ENCODE measurements around the gene PLEKHB2. TPM values are rescaled to one million over a fixed set of nuclear protein-coding genes. Genes with fewer than 3 reads are reported as not detected.
"Not testable (repeated sequence)": the region's sequence is repeated elsewhere in the genome, so short reads cannot be mapped to it uniquely, and the experiment has no call there.

Gene PLEKHB2
- total RNA-seq, 1 donor: 57.0 TPM

DNA sequence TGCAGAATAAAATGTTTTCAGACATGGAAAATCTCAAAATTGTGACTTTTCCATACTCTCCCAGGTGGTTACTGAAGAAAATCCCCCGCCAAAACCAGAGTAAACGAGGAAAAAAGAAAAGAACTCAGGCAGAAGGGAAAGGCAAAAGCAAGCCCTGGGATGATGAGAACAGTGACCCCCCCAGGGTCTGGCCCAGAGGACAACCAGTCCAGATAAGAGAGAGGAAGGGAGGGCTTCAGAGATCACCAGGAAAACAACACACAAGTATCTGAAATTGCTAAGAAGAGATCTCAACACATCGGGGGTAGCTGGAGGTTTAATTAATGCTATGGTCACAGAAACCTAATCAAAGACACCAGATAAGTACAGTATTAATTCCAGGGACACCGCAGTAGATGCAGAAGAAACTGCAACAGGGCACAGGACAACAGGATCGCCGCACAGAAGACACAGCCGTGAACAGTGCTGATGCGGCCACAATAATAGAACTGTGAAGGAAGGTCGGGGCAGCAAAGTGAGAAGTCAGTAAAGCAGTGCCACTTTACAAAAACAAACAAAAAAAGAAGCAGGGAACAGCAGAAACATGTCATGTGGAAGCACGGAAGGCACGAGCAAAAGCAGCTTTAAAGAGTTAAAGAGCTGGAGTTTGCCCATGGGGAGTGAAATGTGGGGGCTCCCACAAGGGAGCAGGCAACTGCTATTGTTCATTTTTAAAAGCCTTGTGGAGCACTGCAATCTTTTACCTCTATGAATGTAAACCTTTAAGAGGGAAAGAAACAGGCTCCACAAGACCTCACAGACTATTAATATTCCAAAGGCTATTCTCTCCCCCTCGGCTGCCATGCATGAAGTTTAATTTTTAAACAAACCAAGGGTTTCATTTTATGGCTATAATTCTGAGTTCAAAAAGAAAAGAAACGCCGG, 40.3 kb upstream of the PLEKHB2 start:
- no peak overlapping the region for H3K4me3 ChIP-seq (ENCODE audit: low read depth, low read length)
- DNase-seq (ENCODE audit: low read depth): no peak
- TF ChIP-seq, protein P1, sequence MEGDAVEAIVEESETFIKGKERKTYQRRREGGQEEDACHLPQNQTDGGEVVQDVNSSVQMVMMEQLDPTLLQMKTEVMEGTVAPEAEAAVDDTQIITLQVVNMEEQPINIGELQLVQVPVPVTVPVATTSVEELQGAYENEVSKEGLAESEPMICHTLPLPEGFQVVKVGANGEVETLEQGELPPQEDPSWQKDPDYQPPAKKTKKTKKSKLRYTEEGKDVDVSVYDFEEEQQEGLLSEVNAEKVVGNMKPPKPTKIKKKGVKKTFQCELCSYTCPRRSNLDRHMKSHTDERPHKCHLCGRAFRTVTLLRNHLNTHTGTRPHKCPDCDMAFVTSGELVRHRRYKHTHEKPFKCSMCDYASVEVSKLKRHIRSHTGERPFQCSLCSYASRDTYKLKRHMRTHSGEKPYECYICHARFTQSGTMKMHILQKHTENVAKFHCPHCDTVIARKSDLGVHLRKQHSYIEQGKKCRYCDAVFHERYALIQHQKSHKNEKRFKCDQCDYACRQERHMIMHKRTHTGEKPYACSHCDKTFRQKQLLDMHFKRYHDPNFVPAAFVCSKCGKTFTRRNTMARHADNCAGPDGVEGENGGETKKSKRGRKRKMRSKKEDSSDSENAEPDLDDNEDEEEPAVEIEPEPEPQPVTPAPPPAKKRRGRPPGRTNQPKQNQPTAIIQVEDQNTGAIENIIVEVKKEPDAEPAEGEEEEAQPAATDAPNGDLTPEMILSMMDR (IDR thresholded peaks at IDR 0.05; ENCODE audit: insufficient read depth, low read length): no peak

DNA sequence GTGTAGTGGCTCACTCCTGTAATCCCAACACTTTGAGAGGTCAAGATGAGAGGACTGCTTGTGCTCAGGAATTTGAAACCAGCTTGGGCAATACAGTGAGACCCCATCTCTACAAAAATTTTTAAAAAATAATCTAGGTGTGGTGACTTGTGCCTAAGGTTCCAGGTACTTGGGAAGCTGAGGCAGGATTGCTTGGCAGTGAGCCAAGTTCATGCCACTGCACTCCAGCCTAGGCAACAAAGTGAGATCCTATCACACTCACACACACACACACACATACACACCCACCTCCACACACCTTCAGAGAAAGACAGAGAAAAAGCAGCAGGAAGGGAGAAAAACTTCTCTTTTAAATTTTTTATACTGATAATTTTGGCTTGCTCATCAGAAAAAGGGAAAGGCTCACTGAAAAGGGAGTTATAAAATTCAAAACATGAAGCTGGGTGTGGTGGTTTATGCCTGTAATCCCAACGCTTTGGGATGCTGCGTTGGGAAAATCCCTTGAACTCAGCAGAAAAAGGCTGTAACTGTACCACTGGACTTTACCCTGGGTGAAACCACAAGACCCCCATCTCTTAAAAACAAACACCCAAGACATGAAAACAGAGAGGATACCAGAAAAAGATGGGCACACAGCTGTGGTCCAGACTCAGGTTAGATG, 37.5 kb upstream of the PLEKHB2 start:
- DNase-seq (ENCODE audit: low read depth): peak; percentile 27
- H3K4me3 ChIP-seq (ENCODE audit: low read depth, low read length): no peak overlapping the region
- TF ChIP-seq, protein P1 (IDR thresholded peaks at IDR 0.05; ENCODE audit: insufficient read depth, low read length): no peak

DNA sequence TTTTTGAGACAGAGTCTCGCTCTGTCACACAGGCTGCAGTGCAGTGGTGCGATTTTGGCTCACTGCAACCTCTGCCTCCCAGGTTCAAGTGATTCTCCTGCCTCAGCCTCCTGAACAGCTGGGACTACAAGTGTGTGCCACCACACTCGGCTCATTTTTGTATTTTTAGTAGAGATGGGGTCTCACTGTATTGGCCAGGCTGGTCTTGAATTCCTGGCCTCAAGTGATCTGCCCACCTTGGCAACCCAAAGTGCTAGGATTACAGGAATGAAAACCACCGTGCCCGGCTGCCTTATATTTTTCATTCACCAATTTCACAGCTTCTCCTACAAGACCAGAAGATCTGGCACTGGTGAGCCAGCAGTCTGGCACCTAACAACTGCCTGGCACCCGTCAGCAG, 37.0 kb upstream of the PLEKHB2 start:
- not testable (repeated sequence) for H3K4me3 ChIP-seq (ENCODE audit: low read depth, low read length); DNase-seq (ENCODE audit: low read depth)

DNA sequence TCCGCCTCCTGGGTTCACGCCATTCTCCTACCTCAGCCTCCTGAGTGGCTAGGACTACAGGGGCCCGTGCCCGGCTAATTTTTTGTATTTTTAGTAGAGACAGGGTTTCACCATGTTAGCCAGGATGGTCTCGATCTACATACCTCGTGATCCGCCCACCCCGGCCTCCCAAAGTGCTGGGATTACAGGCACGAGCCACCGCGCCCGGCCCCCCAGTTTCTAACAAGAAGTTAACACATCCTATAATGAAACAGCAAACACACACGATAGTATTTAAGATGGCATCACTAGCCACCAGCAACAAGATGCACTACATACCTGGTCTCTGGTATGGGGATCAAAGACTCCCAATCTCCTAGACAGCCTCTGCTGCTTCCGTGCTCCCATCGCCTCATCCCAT, 29.6 kb upstream of the PLEKHB2 start:
- not testable (repeated sequence) for DNase-seq (ENCODE audit: low read depth); H3K4me3 ChIP-seq (ENCODE audit: low read depth, low read length)

DNA sequence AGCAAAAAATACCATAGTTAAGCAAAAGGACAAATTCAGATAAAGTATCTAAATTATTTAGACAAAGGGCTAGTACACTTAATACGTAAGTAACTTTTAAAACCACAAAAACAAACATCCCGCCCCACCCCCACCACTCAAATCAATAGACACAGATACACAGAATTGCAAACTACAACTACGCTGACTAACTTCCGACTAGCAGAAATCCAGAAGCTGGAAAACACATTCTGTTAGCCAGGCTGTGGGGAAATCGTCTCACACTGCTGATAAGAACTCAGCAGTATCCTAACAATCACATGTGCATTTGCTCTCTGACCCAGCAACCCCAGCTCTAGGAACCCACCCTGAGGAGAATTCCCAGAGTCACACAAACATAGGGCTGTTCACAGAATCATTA, 28.4 kb upstream of the PLEKHB2 start:
- H3K4me3 ChIP-seq (ENCODE audit: low read depth, low read length): no peak overlapping the region
- TF ChIP-seq, protein P1 (IDR thresholded peaks at IDR 0.05; ENCODE audit: insufficient read depth, low read length): no peak
- no peak for DNase-seq (ENCODE audit: low read depth)

DNA sequence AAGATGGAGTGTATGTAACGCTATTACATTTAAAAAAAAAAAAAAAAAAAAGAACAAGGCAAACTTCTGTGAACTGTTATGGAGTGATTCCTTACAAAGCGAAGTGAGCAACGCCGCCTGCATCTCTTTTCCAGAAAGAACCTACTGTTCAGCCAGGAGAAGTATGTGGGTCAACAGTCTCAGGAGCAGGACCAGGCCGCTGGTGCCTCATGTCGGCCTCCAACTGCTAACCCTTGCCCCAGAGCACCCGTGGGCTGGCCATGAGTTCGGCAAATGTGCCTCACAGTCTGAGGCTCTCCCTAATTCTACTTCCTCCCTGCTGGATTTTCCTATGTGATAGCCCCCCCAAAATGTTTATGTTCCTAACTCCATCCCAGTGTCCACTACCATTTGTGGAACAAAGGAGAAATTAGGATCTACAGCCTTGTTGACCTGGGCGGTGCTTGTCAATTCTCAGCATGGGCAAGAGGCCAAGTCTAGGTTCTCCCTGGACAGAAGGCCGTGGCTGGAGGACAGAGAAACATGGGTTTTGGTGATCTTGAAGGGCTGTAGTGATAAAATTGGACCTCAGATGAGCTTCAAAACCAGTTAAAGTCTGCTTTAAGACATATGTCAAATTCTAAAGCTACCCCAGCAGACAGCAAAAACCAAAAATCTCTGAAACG, 27.8 kb upstream of the PLEKHB2 start:
- TF ChIP-seq, protein P1 (IDR thresholded peaks at IDR 0.05; ENCODE audit: insufficient read depth, low read length): no peak
- no peak overlapping the region for H3K4me3 ChIP-seq (ENCODE audit: low read depth, low read length)
- no peak for DNase-seq (ENCODE audit: low read depth)

DNA sequence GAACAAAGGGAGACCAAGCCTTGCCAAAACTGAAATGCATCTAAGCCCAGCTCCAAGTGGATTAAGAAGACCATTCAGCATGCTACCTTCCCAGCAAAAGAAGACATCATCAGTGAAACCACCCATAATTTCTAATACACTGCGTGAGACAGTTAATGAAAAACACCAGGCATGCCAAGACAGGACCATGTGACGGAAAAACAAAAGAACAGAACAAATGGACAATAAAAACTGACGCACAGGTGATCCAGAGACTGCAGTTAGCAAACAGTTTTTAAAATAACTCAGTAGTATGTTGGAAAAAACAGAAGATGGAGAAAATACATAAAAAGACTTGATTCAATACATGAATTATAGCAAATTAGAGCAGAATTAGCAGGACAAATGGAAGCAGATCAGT, 27.2 kb upstream of the PLEKHB2 start:
- no peak overlapping the region for H3K4me3 ChIP-seq (ENCODE audit: low read depth, low read length)
- TF ChIP-seq, protein P1 (IDR thresholded peaks at IDR 0.05; ENCODE audit: insufficient read depth, low read length): no peak
- no peak for DNase-seq (ENCODE audit: low read depth)

DNA sequence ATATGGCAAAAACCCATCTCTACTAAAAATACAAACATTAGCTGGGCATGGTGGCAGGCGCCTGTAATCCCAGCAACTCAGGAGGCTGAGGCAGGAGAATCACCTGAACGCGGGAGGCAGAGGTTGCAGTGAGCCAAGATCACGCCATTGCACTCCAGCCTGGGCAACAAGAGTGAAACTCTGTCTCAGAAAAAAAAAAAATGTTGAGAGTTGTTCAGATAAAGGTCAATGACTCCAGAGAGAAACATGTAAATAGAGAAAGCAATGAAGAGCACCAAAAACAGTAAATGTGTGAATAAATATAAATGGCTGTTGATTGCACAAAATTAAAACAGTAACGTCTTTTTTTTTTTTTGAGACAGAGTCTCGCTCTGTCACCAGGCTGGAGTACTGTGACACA, 25.2 kb upstream of the PLEKHB2 start:
- DNase-seq (ENCODE audit: low read depth); H3K4me3 ChIP-seq (ENCODE audit: low read depth, low read length): not testable (repeated sequence)

All from fibroblast of the aortic adventitia (primary cell).